Loucy (cell line): ENCODE data around the gene PRSS12.

ENCODE experiments used
- H2AFZ ChIP-seq: fragments of 200-600 bp; sonication (generic); 2 replicates; pipeline ENCODE4 v1.6.0; 2016; ENCODE audit warnings: antibody characterized with exemption, mild to moderate bottlenecking, low read length, moderate library complexity
- H3F3A ChIP-seq: fragments of 200-600 bp; 2 replicates; pipeline ENCODE4 v1.6.0; 2016; ENCODE audit warnings: antibody characterized with exemption, low read depth, mild to moderate bottlenecking
- H3K27me3 ChIP-seq: fragments of 200-600 bp; sonication (generic); 2 replicates; pipeline ENCODE4 v1.6.1; 2014; ENCODE audit warnings: low read length, mild to moderate bottlenecking; ENCODE audit not compliant: insufficient read depth, poor library complexity, severe bottlenecking
- H3K36me3 ChIP-seq: fragments of 200-600 bp; sonication (generic); 2 replicates; pipeline ENCODE4 v1.6.1; 2016; ENCODE audit warnings: low read length; ENCODE audit not compliant: insufficient read depth
- H3K4me1 ChIP-seq: fragments of 200-600 bp; sonication (generic); 2 replicates; pipeline ENCODE4 v1.5.1; 2014; ENCODE audit warnings: low read length, mild to moderate bottlenecking; ENCODE audit not compliant: insufficient read depth, poor library complexity, severe bottlenecking
- H3K4me2 ChIP-seq: fragments of 200-600 bp; sonication (generic); 2 replicates; pipeline ENCODE4 v1.6.0; 2014; ENCODE audit warnings: antibody characterized with exemption, low read length, low read depth, mild to moderate bottlenecking; ENCODE audit not compliant: poor library complexity, severe bottlenecking
- H3K4me3 ChIP-seq: fragments of 200-600 bp; sonication (generic); 2 replicates; pipeline ENCODE4 v1.5.1; 2014; ENCODE audit warnings: low read length, mild to moderate bottlenecking, mixed read lengths; ENCODE audit not compliant: poor library complexity, severe bottlenecking
- H3K79me2 ChIP-seq: fragments of 200-600 bp; sonication (generic); 2 replicates; pipeline ENCODE4 v1.6.1; 2014; ENCODE audit warnings: low read length; ENCODE audit not compliant: insufficient read depth
- H3K9ac ChIP-seq: fragments of 200-600 bp; sonication (generic); 2 replicates; pipeline ENCODE4 v1.6.0; 2014; ENCODE audit warnings: mild to moderate bottlenecking, low read depth, low read length, moderate library complexity; ENCODE audit not compliant: poor library complexity, severe bottlenecking
- H3K9me2 ChIP-seq: fragments of 200-600 bp; sonication (generic); replicated peaks from 2 replicates; pipeline ENCODE4 v1.6.1; 2016; ENCODE audit warnings: low read depth, low read length, mixed read lengths
- H3K9me3 ChIP-seq: fragments of 200-600 bp; sonication (generic); 2 replicates; pipeline ENCODE4 v1.6.1; 2014; ENCODE audit warnings: mild to moderate bottlenecking, antibody characterized with exemption, low read length, low read depth; ENCODE audit not compliant: insufficient read depth
- H4K20me1 ChIP-seq: fragments of 200-600 bp; sonication (generic); 2 replicates; pipeline ENCODE4 v1.6.0; 2014; ENCODE audit warnings: antibody characterized with exemption, low read length, mild to moderate bottlenecking; ENCODE audit not compliant: insufficient read depth, poor library complexity, severe bottlenecking
- CTCF ChIP-seq: fragments of 200-600 bp; sonication (generic); conservative IDR thresholded peaks from 2 replicates; pipeline ENCODE4 v1.5.1; 2014; ENCODE audit warnings: mild to moderate bottlenecking, antibody characterized with exemption, low read length
- EZH2phosphoT487 ChIP-seq: fragments of 200-600 bp; IDR thresholded peaks from 2 replicates; pipeline ENCODE4 v1.6.1; 2018; ENCODE audit warnings: antibody characterized with exemption, mild to moderate bottlenecking, moderate library complexity, borderline replicate concordance

Gene PRSS12

GRCh38 chr4:118367361-118367760 lies 14.6 kb upstream of the PRSS12 start:
- Histone ChIP-seq H2AFZ (no peak overlapping the region), H3K9ac (no peak overlapping the region), H3K36me3 (no peaks in the 10 kb centered on the region), H3K4me1 (no peaks in the 10 kb centered on the region), H3K4me2 (no peak overlapping the region), H3K27me3 (no peaks in the 10 kb centered on the region), H4K20me1 (no peaks in the 10 kb centered on the region), H3F3A (no peaks in the 10 kb centered on the region), H3K9me3 (no peaks in the 10 kb centered on the region), H3K9me2 (no peaks in the 10 kb centered on the region), H3K79me2 (no peaks in the 10 kb centered on the region), H3K4me3 (no peak overlapping the region)
- TF ChIP-seq CTCF (no peak), EZH2phosphoT487 (no peak)

GRCh38 chr4:118363166-118363565 lies 10.4 kb upstream of the PRSS12 start:
- Histone ChIP-seq H3K4me2 (no peak overlapping the region), H3K27me3 (no peaks in the 10 kb centered on the region), H3K9me2 (no peaks in the 10 kb centered on the region)

GRCh38 chr4:118361192-118361591 lies 8.4 kb upstream of the PRSS12 start:
- Histone ChIP-seq H3K4me3 (no peak overlapping the region), H3K27me3 (no peaks in the 10 kb centered on the region), H3K36me3 (no peaks in the 10 kb centered on the region), H3F3A (no peaks in the 10 kb centered on the region), H3K4me1 (no peaks in the 10 kb centered on the region), H3K79me2 (no peaks in the 10 kb centered on the region), H3K9me3 (no peaks in the 10 kb centered on the region), H3K4me2 (no peak overlapping the region), H3K9me2 (no peaks in the 10 kb centered on the region), H3K9ac (no peak overlapping the region), H4K20me1 (no peaks in the 10 kb centered on the region), H2AFZ (no peak overlapping the region)
- no peak for TF ChIP-seq CTCF

More at GRCh38 chr4:118363166-118363565, 10.4 kb upstream of the PRSS12 start:
- Histone ChIP-seq H4K20me1 (no peaks in the 10 kb centered on the region), H3K79me2 (no peaks in the 10 kb centered on the region), H3K4me3 (no peak overlapping the region), H3K36me3 (no peaks in the 10 kb centered on the region), H3K9me3 (no peaks in the 10 kb centered on the region), H3K4me1 (no peaks in the 10 kb centered on the region), H2AFZ (no peak overlapping the region), H3F3A (no peaks in the 10 kb centered on the region), H3K9ac (no peak overlapping the region)
- TF ChIP-seq CTCF (no peak), EZH2phosphoT487 (no peak)
